GM21619 (cell line): ENCODE measurements around the gene ALKBH5.
"Not testable (repeated sequence)": the region's sequence is repeated elsewhere in the genome, so short reads cannot be mapped to it uniquely, and the experiment has no call there.

Source experiments
- ATAC-seq: cut with Tn5 transposase; IDR thresholded peaks from one replicate; pipeline ENCODE4 v1.9.1; 2021; ENCODE audit not compliant: unreplicated experiment

ALKBH5 gene

GRCh38 chr17:18216906-18217305 lies 33.3 kb downstream of the ALKBH5 start:
- ATAC-seq: not testable (repeated sequence)

- ATAC-seq: no peak
Measured at GRCh38 chr17:18217412-18218015, 33.9 kb downstream of the ALKBH5 start.

GRCh38 chr17:18218756-18219415 lies 35.3 kb downstream of the ALKBH5 start:
- no peak for ATAC-seq

- no peak for ATAC-seq
Measured at GRCh38 chr17:18224053-18224386, 40.4 kb downstream of the ALKBH5 start.

- no peak for ATAC-seq
Measured at GRCh38 chr17:18224387-18225120, 40.9 kb downstream of the ALKBH5 start.

- ATAC-seq: peak; percentile 71
Measured at GRCh38 chr17:18225121-18225641, 41.6 kb downstream of the ALKBH5 start, which contains the start of gene LLGL1. TSS of gene LLGL1 (plus strand) at chr17:18225635. CDS start at chr17:18225683, 48 bp downstream.

GRCh38 chr17:18225642-18226283 lies 42.1 kb downstream of the ALKBH5 start:
- ATAC-seq: peak; percentile 20

- ATAC-seq: no peak
Measured at GRCh38 chr17:18226284-18226945, 42.8 kb downstream of the ALKBH5 start.

GRCh38 chr17:18227635-18228034 lies 44.0 kb downstream of the ALKBH5 start:
- no peak for ATAC-seq

GRCh38 chr17:18228176-18228682 lies 44.6 kb downstream of the ALKBH5 start:
- ATAC-seq: no peak

GRCh38 chr17:18229254-18229653 lies 45.6 kb downstream of the ALKBH5 start:
- no peak for ATAC-seq

- ATAC-seq: no peak
Measured at GRCh38 chr17:18229771-18230170, 46.1 kb downstream of the ALKBH5 start.

GRCh38 chr17:18230288-18231141 lies 46.9 kb downstream of the ALKBH5 start:
- ATAC-seq: no peak

GRCh38 chr17:18231164-18231563 lies 47.5 kb downstream of the ALKBH5 start:
- ATAC-seq: no peak

GRCh38 chr17:18233803-18234518 lies 50.3 kb downstream of the ALKBH5 start:
- no peak for ATAC-seq

- no peak for ATAC-seq
Measured at GRCh38 chr17:18234853-18235380, 51.3 kb downstream of the ALKBH5 start.

- ATAC-seq: no peak
Measured at GRCh38 chr17:18235743-18236256, 52.2 kb downstream of the ALKBH5 start.

- ATAC-seq: no peak
Measured at GRCh38 chr17:18236494-18236893, 52.9 kb downstream of the ALKBH5 start.

GRCh38 chr17:18237461-18237860 lies 53.8 kb downstream of the ALKBH5 start:
- ATAC-seq: no peak
